ENCODE data around the gene CCDC188. TPM values are rescaled to one million over a fixed set of nuclear protein-coding genes. Genes with fewer than 3 reads are reported as not detected.

Gene CCDC188
- total RNA-seq, 4 donors from 2014 or later: 2.1 TPM; not detected in 3

DNA sequence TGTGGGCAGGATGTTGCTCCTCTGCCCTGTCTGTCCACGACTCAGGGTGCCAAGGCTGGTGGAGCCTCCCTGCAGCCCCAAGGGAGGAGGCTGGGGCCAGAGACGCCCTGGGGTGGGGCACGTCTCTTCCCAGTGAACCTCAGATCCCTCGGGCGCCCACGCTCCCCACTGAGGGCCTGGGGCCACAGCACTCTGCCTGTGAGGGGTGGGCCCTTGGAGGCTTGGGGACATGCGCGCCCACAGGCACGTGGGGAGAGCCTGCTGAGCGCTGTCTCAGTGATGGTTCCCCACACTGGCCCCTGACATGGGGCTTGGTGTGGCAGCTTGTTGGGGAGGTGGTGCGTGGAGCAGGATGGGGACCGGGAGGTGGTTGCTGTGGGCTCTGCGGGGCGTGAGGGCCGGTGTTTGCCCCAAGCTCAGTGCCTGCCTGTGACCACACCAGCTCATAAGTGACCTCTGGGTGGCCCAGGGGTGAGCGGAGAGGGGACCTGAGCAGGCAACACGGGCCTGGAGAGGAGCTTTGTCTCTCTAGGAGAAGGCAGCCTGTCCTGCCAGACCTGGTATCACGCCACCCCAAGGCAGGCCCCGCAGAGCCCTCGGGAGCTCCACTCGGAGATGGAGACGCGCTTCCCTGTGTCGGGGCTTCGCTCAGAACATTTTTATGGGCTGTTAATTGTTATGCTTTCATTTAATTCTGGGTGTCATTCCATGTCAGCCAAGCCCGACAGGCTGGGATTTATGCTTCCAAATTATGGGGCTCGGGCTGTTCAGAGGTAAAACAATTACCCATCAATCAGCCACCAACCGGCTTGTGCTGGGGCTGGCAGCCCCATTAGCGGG is 27.4 kb upstream of the CCDC188 start:
- DNase-seq: no peak
- H3K27me3 ChIP-seq: peaks cover 0 to 38% (median 0%) of the 10 kb centered on the region in 4 donors
- TF ChIP-seq CTCF (IDR thresholded peaks at IDR 0.05) (no peak), POLR2A (IDR thresholded peaks at IDR 0.05) (no peak)
- no peaks in the 10 kb centered on the region for H3K36me3 ChIP-seq
- WGBS, 2 donors: 61 to 64% methylated on average over 5 of the region's 29 CpGs
- H3K9me3 ChIP-seq: no peaks in the 10 kb centered on the region
- no peaks in the 10 kb centered on the region for H3K4me1 ChIP-seq
- H3K4me3 ChIP-seq: no peak overlapping the region
- no peak overlapping the region for H3K27ac ChIP-seq
- intact Hi-C loops (cut with DNase I): no loop called here

- Histone ChIP-seq H3K27me3 (peaks cover 0 to 38% (median 0%) of the 10 kb centered on the region in 4 donors), H3K4me3 (no peak overlapping the region), H3K36me3 (no peaks in the 10 kb centered on the region), H3K4me1 (no peaks in the 10 kb centered on the region), H3K9me3 (no peaks in the 10 kb centered on the region), H3K27ac (no peak overlapping the region)
- intact Hi-C loops (cut with DNase I): no loop called here
- no peak for DNase-seq
- TF ChIP-seq CTCF (IDR thresholded peaks at IDR 0.05) (no peak), POLR2A (IDR thresholded peaks at IDR 0.05) (no peak)
- WGBS, 2 donors: 80 to 83% methylated on average over 6 to 8 of the region's 21 CpGs
Measured at GRCh38 chr22:20177217-20177911, 26.5 kb upstream of the CCDC188 start.

DNA sequence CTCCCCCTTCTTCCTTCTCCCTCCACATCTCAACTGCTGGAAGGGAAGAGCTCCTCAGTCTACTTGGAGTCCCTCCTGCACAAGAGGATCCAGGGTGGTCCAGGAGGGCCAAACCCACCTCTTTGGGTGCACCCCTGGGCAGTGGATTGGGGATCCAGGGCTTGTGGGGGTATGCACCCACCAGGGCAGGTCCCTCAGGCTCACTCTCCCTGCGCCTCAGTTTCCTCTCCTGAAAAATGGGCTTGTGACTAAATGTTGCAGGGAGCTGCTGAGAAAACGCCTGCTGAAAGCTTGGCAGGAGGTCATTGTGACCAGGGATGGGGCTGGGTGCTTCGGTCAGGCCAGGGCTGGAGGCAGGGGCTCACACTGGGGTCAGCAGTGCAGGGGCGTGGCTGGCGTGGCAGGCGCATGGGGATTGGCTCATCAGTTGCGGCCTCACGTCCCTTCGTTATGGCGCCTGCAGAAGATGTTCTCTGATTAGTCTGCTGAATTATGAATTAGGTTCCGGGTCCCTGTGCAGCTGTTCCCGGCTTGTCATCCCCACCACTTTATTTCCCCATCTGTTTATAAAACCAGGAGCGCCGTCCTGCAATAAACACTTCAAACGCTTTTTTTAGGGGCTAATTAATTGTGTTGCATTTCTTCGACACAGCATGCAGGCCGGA is 25.7 kb upstream of the CCDC188 start:
- Histone ChIP-seq H3K27me3 (peaks cover 0 to 30% (median 0%) of the 10 kb centered on the region in 4 donors), H3K36me3 (no peaks in the 10 kb centered on the region), H3K4me1 (no peaks in the 10 kb centered on the region), H3K4me3 (no peak overlapping the region), H3K27ac (no peak overlapping the region), H3K9me3 (no peaks in the 10 kb centered on the region)
- WGBS, 2 donors: 64% methylated on average over 14 to 15 of the region's 17 CpGs
- DNase-seq: no peak
- TF ChIP-seq CTCF (IDR thresholded peaks at IDR 0.05) (no peak), POLR2A (IDR thresholded peaks at IDR 0.05) (no peak)
- intact Hi-C loops (cut with DNase I): no loop called here

DNA sequence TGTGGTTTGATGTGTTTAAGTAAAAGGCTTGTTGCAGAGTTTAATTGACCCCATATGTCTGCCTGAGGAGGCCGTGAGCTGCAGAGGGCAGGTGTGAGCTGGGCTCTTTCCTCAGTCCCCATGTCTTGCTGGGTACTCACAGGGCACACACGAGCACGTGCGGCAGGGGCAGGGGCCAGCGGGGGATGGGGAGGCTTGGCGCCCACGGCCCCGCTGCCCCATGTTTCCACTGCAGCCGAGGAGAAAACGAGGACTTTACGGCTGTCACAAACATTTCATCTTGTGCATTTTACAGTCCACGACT is 24.7 kb upstream of the CCDC188 start:
- Histone ChIP-seq H3K4me1 (no peaks in the 10 kb centered on the region), H3K36me3 (no peaks in the 10 kb centered on the region), H3K27ac (no peak overlapping the region), H3K9me3 (no peaks in the 10 kb centered on the region), H3K27me3 (peaks cover 0 to 30% (median 0%) of the 10 kb centered on the region in 4 donors), H3K4me3 (no peak overlapping the region)
- WGBS, 2 donors: 61 to 67% methylated on average over 10 to 12 of the region's 12 CpGs
- intact Hi-C loops (cut with DNase I): no loop called here
- no peak for TF ChIP-seq CTCF (IDR thresholded peaks at IDR 0.05)
- TF ChIP-seq POLR2A (IDR thresholded peaks at IDR 0.05): no peak
- no peak for DNase-seq
